DND-41 (cell line): ENCODE results near the gene SNRNP200.
A peak's percentile ranks its signal among the peaks of the same experiment; 100 is the strongest.

Experiments
- ATAC-seq: fragments of 200-7000 bp; cut with Tn5 transposase; 3 replicates; pipeline ENCODE4 v1.9.1; 2021; ENCODE audit warnings: low read depth; ENCODE audit not compliant: insufficient read depth
- DNase-seq: peaks from one replicate; pipeline ENCODE4 v3.0.0-alpha.2; 2020
- H2AFZ ChIP-seq: 2 replicates; pipeline ENCODE4 v1.6.0; 2012; ENCODE audit warnings: low read depth, low read length
- H3K27ac ChIP-seq: 2 replicates; pipeline ENCODE4 v1.5.1; 2012; ENCODE audit warnings: low read length, inconsistent platforms
- H3K27me3 ChIP-seq: fragments of 200-600 bp; sonication (generic); 2 replicates; pipeline ENCODE4 v1.6.0; 2012; ENCODE audit warnings: low read length, mild to moderate bottlenecking, inconsistent platforms; ENCODE audit not compliant: insufficient read depth, poor library complexity
- H3K36me3 ChIP-seq: 2 replicates; pipeline ENCODE4 v1.5.1; 2012; ENCODE audit warnings: low read length, inconsistent platforms; ENCODE audit not compliant: insufficient read depth
- H3K4me1 ChIP-seq: 2 replicates; pipeline ENCODE4 v1.5.1; 2012; ENCODE audit warnings: mild to moderate bottlenecking, low read length; ENCODE audit not compliant: insufficient read depth
- H3K4me2 ChIP-seq: 2 replicates; pipeline ENCODE4 v1.6.0; 2012; ENCODE audit warnings: mild to moderate bottlenecking, moderate library complexity, low read length, inconsistent platforms; ENCODE audit not compliant: insufficient read depth
- H3K4me3 ChIP-seq, 2 experiments: fragments of 200-600 bp in 1 of 2; shearing (Covaris generic) in 1 of 2; 2 replicates each; pipeline ENCODE4 v1.5.1; 2012 to 2016; ENCODE audit warnings: inconsistent platforms in 2 of 2, low read length in 2 of 2, mild to moderate bottlenecking in 2 of 2, low read depth in 1 of 2, moderate library complexity in 1 of 2
- H3K79me2 ChIP-seq: 2 replicates; pipeline ENCODE4 v1.6.0; 2012; ENCODE audit warnings: low read length, inconsistent platforms; ENCODE audit not compliant: insufficient read depth
- H3K9ac ChIP-seq: 2 replicates; pipeline ENCODE4 v1.6.0; 2012; ENCODE audit warnings: low read depth, mild to moderate bottlenecking, inconsistent platforms, low read length, moderate library complexity
- H3K9me3 ChIP-seq: 2 replicates; pipeline ENCODE4 v1.5.1; 2012; ENCODE audit warnings: low read length, moderate library complexity, mild to moderate bottlenecking, inconsistent platforms; ENCODE audit not compliant: insufficient read depth, severe bottlenecking
- H4K20me1 ChIP-seq: 2 replicates; pipeline ENCODE4 v1.6.0; 2012; ENCODE audit warnings: low read length; ENCODE audit not compliant: insufficient read depth
- EZH2 ChIP-seq: IDR thresholded peaks from 3 replicates; pipeline ENCODE4 v1.6.1; 2012; ENCODE audit warnings: borderline replicate concordance, low read depth, mild to moderate bottlenecking, moderate library complexity, low read length, inconsistent platforms; ENCODE audit not compliant: severe bottlenecking
- TF ChIP-seq, protein P1 (sequence below): IDR thresholded peaks from 2 replicates; pipeline ENCODE4 v1.5.1; 2012; ENCODE audit warnings: borderline replicate concordance, low read length, moderate library complexity, mild to moderate bottlenecking; ENCODE audit not compliant: poor library complexity, severe bottlenecking; ENCODE audit errors: extremely low read depth

SNRNP200 gene

DNA sequence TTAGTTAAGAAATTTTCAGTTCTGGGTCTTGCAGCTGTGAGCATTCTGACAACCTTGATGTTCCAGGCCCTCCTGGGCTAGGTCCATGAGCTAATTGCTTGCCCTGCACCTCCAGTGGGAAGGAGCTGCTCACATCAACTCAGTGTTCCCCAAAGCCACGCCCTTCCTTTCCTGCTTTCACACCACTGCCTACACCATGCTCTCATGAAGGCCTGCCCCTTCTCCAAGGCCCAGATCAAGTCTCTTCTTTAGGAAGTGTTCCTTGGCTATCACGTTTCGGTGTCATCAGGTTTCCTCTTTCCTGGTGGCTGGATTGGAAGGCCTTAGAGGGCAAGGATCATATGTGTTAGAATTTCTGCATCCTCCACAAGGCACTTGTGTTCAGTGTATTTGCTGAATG lies 58.3 kb downstream of the SNRNP200 start:
- H3K4me1 ChIP-seq: no peaks in the 10 kb centered on the region
- H3K27ac ChIP-seq: no peak overlapping the region
- TF ChIP-seq EZH2: no peak
- TF ChIP-seq, protein P1, sequence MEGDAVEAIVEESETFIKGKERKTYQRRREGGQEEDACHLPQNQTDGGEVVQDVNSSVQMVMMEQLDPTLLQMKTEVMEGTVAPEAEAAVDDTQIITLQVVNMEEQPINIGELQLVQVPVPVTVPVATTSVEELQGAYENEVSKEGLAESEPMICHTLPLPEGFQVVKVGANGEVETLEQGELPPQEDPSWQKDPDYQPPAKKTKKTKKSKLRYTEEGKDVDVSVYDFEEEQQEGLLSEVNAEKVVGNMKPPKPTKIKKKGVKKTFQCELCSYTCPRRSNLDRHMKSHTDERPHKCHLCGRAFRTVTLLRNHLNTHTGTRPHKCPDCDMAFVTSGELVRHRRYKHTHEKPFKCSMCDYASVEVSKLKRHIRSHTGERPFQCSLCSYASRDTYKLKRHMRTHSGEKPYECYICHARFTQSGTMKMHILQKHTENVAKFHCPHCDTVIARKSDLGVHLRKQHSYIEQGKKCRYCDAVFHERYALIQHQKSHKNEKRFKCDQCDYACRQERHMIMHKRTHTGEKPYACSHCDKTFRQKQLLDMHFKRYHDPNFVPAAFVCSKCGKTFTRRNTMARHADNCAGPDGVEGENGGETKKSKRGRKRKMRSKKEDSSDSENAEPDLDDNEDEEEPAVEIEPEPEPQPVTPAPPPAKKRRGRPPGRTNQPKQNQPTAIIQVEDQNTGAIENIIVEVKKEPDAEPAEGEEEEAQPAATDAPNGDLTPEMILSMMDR: no peak

GRCh38 chr2:96245609-96246390 lies 59.5 kb downstream of the SNRNP200 start:
- TF ChIP-seq, protein P1: no peak
- no peak for TF ChIP-seq EZH2
- Histone ChIP-seq H3K4me2 (no peak overlapping the region), H3K27me3 (no peaks in the 10 kb centered on the region), H2AFZ (no peak overlapping the region), H3K36me3 (0 out of 2 replicates have a peak, but pooled peaks cover 6% of the 10 kb centered on the region), H3K9me3 (no peaks in the 10 kb centered on the region), H3K4me1 (no peaks in the 10 kb centered on the region), H4K20me1 (no peaks in the 10 kb centered on the region), H3K79me2 (no peaks in the 10 kb centered on the region), H3K9ac (no peak overlapping the region), H3K27ac (no peak overlapping the region), H3K4me3 (no peak overlapping the region)
- DNase-seq (no peak), ATAC-seq (no peak)

More for the DNA sequence above, 58.3 kb downstream of the SNRNP200 start:
- Histone ChIP-seq H2AFZ (no peak overlapping the region), H3K9me3 (no peaks in the 10 kb centered on the region), H3K36me3 (peaks cover 10% of the 10 kb centered on the region), H3K4me2 (no peak overlapping the region), H3K9ac (no peak overlapping the region), H3K4me3 (no peak overlapping the region), H3K79me2 (no peaks in the 10 kb centered on the region), H4K20me1 (no peaks in the 10 kb centered on the region), H3K27me3 (no peaks in the 10 kb centered on the region)
- no peak for DNase-seq
- ATAC-seq: 0 out of 3 replicates have a peak, but pooled peaks have one; percentile 21

DNA sequence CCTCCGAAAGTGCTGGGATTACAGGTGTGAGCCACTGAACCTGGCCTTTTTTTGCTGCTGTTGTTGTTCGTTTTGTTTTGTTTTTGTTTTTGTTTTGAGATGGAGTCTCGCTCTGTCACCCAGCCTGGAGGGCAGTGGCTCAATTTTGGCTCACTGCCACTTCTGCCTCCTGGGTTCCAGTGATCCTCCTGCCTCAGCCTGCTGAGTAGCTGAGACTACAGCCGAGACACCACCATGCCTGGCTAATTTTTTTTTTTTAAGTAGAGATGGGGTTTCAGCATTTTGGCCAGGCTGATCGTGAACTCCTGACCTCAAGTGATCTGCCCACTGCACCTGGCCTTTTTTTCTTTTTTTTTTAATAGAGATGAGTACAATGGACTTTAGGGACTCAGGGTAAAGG lies 61.5 kb downstream of the SNRNP200 start:
- Histone ChIP-seq H3K4me3 (no peak overlapping the region), H3K27ac (no peak overlapping the region), H3K4me2 (no peak overlapping the region)

More for the DNA sequence above, 61.5 kb downstream of the SNRNP200 start:
- Histone ChIP-seq H3K9me3 (no peaks in the 10 kb centered on the region), H3K9ac (no peak overlapping the region), H3K27me3 (no peaks in the 10 kb centered on the region), H3K79me2 (no peaks in the 10 kb centered on the region), H2AFZ (no peak overlapping the region), H3K4me1 (no peaks in the 10 kb centered on the region), H4K20me1 (no peaks in the 10 kb centered on the region), H3K36me3 (peaks cover 8% of the 10 kb centered on the region; the same call in 1 of the 2 replicates)
- TF ChIP-seq, protein P1: no peak
- TF ChIP-seq EZH2: no peak
- ATAC-seq (no peak), DNase-seq (no peak)
